Neural progenitor cell (in vitro differentiated cells): ENCODE results near the gene HECTD2. TPM values are rescaled to one million over a fixed set of nuclear protein-coding genes. Genes with fewer than 3 reads are reported as not detected.

Experiments used
- DNase-seq: peaks from one replicate; pipeline ENCODE4 v3.0.0-alpha.2; 2016; ENCODE audit warnings: low spot score
- H2AFZ ChIP-seq: fragments of 200-600 bp; sonication (generic); replicated peaks from 2 replicates; pipeline ENCODE4 v1.6.1; 2016; ENCODE audit warnings: antibody characterized with exemption
- H3F3A ChIP-seq: fragments of 200-600 bp; sonication (generic); 2 replicates; pipeline ENCODE4 v1.6.1; 2016; ENCODE audit warnings: antibody characterized with exemption, low read depth
- H3K27ac ChIP-seq: fragments of 200-600 bp; sonication (generic); 2 replicates; pipeline ENCODE4 v1.5.1; 2016; ENCODE audit warnings: mild to moderate bottlenecking
- H3K27me3 ChIP-seq: fragments of 200-600 bp; sonication (generic); 2 replicates; pipeline ENCODE4 v1.6.1; 2016; ENCODE audit warnings: mild to moderate bottlenecking, moderate library complexity
- H3K36me3 ChIP-seq: fragments of 200-600 bp; sonication (generic); 2 replicates; pipeline ENCODE4 v1.5.1; 2016
- H3K4me1 ChIP-seq: fragments of 200-600 bp; sonication (generic); 2 replicates; pipeline ENCODE4 v1.6.1; 2016; ENCODE audit warnings: mixed run types
- H3K4me2 ChIP-seq: fragments of 200-600 bp; sonication (generic); 2 replicates; pipeline ENCODE4 v1.6.1; 2016
- H3K4me3 ChIP-seq: fragments of 200-600 bp; sonication (generic); 2 replicates; pipeline ENCODE4 v1.5.1; 2016
- H3K79me2 ChIP-seq: fragments of 200-600 bp; sonication (generic); 2 replicates; pipeline ENCODE4 v1.6.1; 2016; ENCODE audit warnings: low read depth
- H3K9ac ChIP-seq: fragments of 200-600 bp; sonication (generic); 2 replicates; pipeline ENCODE4 v1.6.1; 2016
- H3K9me3 ChIP-seq: fragments of 200-600 bp; sonication (generic); 2 replicates; pipeline ENCODE4 v1.5.1; 2016; ENCODE audit warnings: low read depth
- H4K20me1 ChIP-seq: fragments of 200-600 bp; sonication (generic); 2 replicates; pipeline ENCODE4 v1.6.1; 2016; ENCODE audit warnings: low read depth
- H3K27ac Mint-ChIP-seq: 3 replicates; pipeline ENCODE4 v1.8.0; 2021; ENCODE audit warnings: mixed read lengths
- H3K27me3 Mint-ChIP-seq: 2 replicates; pipeline ENCODE4 v1.8.0; 2022; ENCODE audit warnings: low read depth, mild to moderate bottlenecking, inconsistent platforms, moderate library complexity, mixed read lengths; ENCODE audit not compliant: insufficient read depth
- H3K36me3 Mint-ChIP-seq: 3 replicates; pipeline ENCODE4 v1.8.0; 2021; ENCODE audit warnings: mixed read lengths
- H3K4me1 Mint-ChIP-seq: 3 replicates; pipeline ENCODE4 v1.8.0; 2021; ENCODE audit warnings: mixed read lengths
- H3K4me3 Mint-ChIP-seq: 3 replicates; pipeline ENCODE4 v1.8.0; 2021; ENCODE audit warnings: mild to moderate bottlenecking, moderate library complexity, mixed read lengths
- H3K9me3 Mint-ChIP-seq: 3 replicates; pipeline ENCODE4 v1.8.0; 2020; ENCODE audit warnings: mixed read lengths
- EZH2 ChIP-seq: fragments of 200-600 bp; sonication (generic); IDR thresholded peaks from 2 replicates; pipeline ENCODE4 v1.6.1; 2017; ENCODE audit warnings: antibody characterized with exemption, mild to moderate bottlenecking, moderate library complexity
- EZH2phosphoT487 ChIP-seq: fragments of 200-600 bp; sonication (generic); IDR thresholded peaks from 2 replicates; pipeline ENCODE4 v1.6.1; 2017; ENCODE audit warnings: antibody characterized with exemption
- total RNA-seq: library from RNA; depleted of rRNA; stranded (reverse); fragments of >200 nt; gene quantifications from 2 replicates; pipeline ENCODE4 v1.2.3, GENCODE V29; 2015; ENCODE audit warnings: low replicate concordance
- TF ChIP-seq, protein P1 (sequence below): fragments of 200-600 bp; sonication (generic); IDR thresholded peaks from 2 replicates; pipeline ENCODE4 v1.5.1; 2017; ENCODE audit warnings: antibody characterized with exemption, mild to moderate bottlenecking

Gene HECTD2
- total RNA-seq, 1 donor from 2014 or later, result 51.5 TPM

DNA sequence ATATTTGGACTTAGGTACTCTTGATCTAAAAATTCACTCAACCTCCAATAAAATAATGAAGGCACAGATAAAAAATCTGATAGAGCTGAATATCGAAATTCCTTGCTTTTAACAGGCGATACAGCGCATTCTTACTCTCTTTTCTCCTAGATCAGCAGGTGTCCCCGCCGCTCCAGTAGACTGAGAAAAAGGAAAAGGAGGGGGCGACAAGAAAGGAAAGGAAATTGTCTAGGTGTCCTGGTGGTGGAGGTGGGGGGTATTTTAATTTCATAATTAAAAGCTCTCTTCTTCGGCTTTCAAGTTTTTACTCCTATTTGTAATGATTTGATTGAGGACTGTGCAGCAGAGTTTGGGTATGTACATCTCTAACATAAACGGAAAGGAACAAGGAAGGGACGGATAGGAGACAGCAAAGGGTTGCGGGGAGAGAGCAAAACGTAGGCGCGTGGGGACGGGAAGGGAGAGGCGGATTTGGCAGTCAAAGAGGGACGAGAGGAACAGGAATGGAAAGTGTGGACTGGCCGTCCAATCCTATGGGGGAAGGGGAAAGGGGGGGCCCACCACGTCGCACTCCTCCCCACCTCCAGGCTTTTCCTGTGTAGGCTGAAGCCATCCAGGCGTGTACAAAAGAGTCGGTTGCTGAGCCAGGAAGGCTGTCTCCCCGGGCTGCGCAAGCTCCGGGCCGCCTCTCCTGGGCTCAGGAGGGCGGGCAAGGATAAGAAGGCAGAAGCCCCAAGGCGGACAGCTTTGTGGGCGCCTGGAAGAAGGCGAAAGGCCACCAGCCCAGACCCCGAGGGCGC lies 875 bp upstream of the HECTD2 start:
- Histone ChIP-seq H3K27me3 (no peaks in the 10 kb centered on the region), H3K4me1 (peaks cover 49% of the 10 kb centered on the region), H3K79me2 (peaks cover 47% of the 10 kb centered on the region), H4K20me1 (peaks cover 26% of the 10 kb centered on the region), H3F3A (peaks cover 40% of the 10 kb centered on the region), H3K27ac (peak overlapping the region; percentile 96), H3K36me3 (no peaks in the 10 kb centered on the region), H3K9me3 (no peaks in the 10 kb centered on the region), H3K9ac (peak overlapping the region; percentile 74), H2AFZ (peak overlapping the region; percentile 61), H3K4me3 (peak overlapping the region; percentile 62), H3K4me2 (peak overlapping the region; percentile 88)
- H3K9me3 Mint-ChIP-seq, result peaks cover 2% of the 10 kb centered on the region
- H3K27me3 Mint-ChIP-seq, result peaks cover 2% of the 10 kb centered on the region
- TF ChIP-seq EZH2 (no peak), EZH2phosphoT487 (no peak)
- TF ChIP-seq, protein P1, sequence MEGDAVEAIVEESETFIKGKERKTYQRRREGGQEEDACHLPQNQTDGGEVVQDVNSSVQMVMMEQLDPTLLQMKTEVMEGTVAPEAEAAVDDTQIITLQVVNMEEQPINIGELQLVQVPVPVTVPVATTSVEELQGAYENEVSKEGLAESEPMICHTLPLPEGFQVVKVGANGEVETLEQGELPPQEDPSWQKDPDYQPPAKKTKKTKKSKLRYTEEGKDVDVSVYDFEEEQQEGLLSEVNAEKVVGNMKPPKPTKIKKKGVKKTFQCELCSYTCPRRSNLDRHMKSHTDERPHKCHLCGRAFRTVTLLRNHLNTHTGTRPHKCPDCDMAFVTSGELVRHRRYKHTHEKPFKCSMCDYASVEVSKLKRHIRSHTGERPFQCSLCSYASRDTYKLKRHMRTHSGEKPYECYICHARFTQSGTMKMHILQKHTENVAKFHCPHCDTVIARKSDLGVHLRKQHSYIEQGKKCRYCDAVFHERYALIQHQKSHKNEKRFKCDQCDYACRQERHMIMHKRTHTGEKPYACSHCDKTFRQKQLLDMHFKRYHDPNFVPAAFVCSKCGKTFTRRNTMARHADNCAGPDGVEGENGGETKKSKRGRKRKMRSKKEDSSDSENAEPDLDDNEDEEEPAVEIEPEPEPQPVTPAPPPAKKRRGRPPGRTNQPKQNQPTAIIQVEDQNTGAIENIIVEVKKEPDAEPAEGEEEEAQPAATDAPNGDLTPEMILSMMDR, result no peak
- H3K4me1 Mint-ChIP-seq, result peaks cover 43% of the 10 kb centered on the region
- no peaks in the 10 kb centered on the region for H3K36me3 Mint-ChIP-seq
- peak overlapping the region; percentile 87 for H3K27ac Mint-ChIP-seq
- DNase-seq, result peak; percentile 82
- H3K4me3 Mint-ChIP-seq, result peak overlapping the region; percentile 88

DNA sequence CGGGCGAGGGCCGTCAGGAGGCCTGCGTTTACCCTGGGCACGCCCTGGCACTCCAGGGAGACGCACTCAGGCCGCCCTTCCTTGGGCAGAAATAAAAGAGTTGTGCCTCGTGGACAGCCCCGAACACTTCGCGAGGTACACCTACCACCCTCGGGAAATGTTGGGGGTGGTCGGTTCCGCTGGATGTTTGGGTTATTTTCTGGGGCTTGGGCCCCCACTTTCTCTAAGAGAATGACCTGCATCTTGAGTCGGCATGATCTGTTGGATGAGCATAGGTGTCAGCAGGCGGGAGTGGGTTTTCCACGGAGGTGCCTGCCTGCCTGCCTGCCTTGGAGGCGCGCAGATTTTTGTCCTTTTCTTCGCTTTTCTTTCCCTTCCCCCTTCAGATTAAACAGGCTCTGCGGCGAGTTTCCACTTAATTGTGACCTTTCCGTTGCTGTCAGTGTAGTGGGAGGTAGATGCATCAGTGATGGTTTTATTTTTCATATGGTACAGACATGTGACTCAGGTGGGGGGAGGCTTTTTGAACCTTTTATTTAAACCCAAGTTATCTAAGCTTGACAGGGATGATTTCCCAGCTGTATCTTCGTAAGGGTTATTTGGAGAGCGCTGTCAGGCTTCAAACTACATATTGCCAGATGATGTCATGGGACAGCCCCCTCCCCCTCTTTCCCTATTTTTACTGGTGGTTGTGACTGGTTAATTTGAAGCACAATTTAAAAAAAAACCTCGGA lies 661 bp downstream of the HECTD2 start:
- Histone ChIP-seq H3K27ac (no peak overlapping the region), H3K27me3 (no peaks in the 10 kb centered on the region), H4K20me1 (peaks cover 26% of the 10 kb centered on the region), H2AFZ (peak overlapping the region; percentile 40), H3F3A (peaks cover 47% of the 10 kb centered on the region), H3K4me1 (peaks cover 57% of the 10 kb centered on the region), H3K36me3 (no peaks in the 10 kb centered on the region), H3K4me2 (peak overlapping the region; percentile 95), H3K9me3 (no peaks in the 10 kb centered on the region), H3K4me3 (peak overlapping the region; percentile 62), H3K9ac (peak overlapping the region; percentile 67), H3K79me2 (peaks cover 63% of the 10 kb centered on the region)
- no peaks in the 10 kb centered on the region for H3K36me3 Mint-ChIP-seq
- no peak for TF ChIP-seq EZH2phosphoT487
- TF ChIP-seq, protein P1, result no peak
- TF ChIP-seq EZH2, result no peak
- H3K27ac Mint-ChIP-seq, result peak overlapping the region; percentile 94
- H3K4me1 Mint-ChIP-seq, result peaks cover 37% of the 10 kb centered on the region
- H3K27me3 Mint-ChIP-seq, result peaks cover 2% of the 10 kb centered on the region
- peak; percentile 17 for DNase-seq
- H3K4me3 Mint-ChIP-seq, result peak overlapping the region; percentile 92
- H3K9me3 Mint-ChIP-seq, result peaks cover 2% of the 10 kb centered on the region

DNA sequence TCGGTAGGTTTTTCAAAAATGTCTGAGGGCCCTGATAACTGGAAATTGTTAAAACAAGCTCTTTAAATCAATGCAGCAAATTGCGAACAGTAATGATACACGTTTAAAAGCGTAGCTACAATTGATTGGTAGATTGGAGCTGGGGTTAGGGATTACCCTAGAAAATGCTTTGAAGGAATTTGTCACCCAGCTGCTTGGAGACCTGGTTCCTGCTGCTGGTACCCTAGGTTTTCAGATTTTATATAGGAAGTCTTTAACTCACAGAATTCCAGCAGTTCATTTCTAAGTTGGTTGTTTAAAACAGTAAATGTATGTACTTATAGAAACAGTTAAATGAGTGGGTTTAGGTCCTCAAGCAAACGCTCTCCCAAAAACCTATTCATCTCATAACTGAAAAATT lies 1.5 kb downstream of the HECTD2 start:
- Histone ChIP-seq H3K27me3 (no peaks in the 10 kb centered on the region), H3K4me1 (peaks cover 57% of the 10 kb centered on the region), H3K79me2 (peaks cover 71% of the 10 kb centered on the region), H4K20me1 (peaks cover 26% of the 10 kb centered on the region), H3K27ac (no peak overlapping the region), H3K36me3 (no peaks in the 10 kb centered on the region), H3K4me3 (peak overlapping the region; percentile 62), H2AFZ (no peak overlapping the region), H3K9ac (no peak overlapping the region), H3K4me2 (peak overlapping the region; percentile 95), H3F3A (peaks cover 47% of the 10 kb centered on the region), H3K9me3 (no peaks in the 10 kb centered on the region)
- Mint-ChIP-seq H3K36me3 (peaks cover under 1% of the 10 kb centered on the region), H3K9me3 (peaks cover under 1% of the 10 kb centered on the region), H3K4me1 (peaks cover 36% of the 10 kb centered on the region), H3K27me3 (peaks cover 2% of the 10 kb centered on the region), H3K4me3 (peak overlapping the region; percentile 92), H3K27ac (peak overlapping the region; percentile 70)
- no peak for TF ChIP-seq EZH2
- TF ChIP-seq, protein P1, result no peak
- TF ChIP-seq EZH2phosphoT487, result no peak
- peak; percentile 29 for DNase-seq
